Stimulated activated CD8-positive, alpha-beta memory T cell treated with anti-CD3 and anti-CD28 coated beads, Interleukin-7, amount 100 ng/mL, for 1 hour (primary cell): ENCODE data around the gene ITGAV.

Experiments
- DNase-seq, 2 donors: peaks; one replicate each; pipeline ENCODE4 v3.0.0-alpha.2; 2020; ENCODE audit warnings: low read depth in 2 of 2

Gene ITGAV

DNA sequence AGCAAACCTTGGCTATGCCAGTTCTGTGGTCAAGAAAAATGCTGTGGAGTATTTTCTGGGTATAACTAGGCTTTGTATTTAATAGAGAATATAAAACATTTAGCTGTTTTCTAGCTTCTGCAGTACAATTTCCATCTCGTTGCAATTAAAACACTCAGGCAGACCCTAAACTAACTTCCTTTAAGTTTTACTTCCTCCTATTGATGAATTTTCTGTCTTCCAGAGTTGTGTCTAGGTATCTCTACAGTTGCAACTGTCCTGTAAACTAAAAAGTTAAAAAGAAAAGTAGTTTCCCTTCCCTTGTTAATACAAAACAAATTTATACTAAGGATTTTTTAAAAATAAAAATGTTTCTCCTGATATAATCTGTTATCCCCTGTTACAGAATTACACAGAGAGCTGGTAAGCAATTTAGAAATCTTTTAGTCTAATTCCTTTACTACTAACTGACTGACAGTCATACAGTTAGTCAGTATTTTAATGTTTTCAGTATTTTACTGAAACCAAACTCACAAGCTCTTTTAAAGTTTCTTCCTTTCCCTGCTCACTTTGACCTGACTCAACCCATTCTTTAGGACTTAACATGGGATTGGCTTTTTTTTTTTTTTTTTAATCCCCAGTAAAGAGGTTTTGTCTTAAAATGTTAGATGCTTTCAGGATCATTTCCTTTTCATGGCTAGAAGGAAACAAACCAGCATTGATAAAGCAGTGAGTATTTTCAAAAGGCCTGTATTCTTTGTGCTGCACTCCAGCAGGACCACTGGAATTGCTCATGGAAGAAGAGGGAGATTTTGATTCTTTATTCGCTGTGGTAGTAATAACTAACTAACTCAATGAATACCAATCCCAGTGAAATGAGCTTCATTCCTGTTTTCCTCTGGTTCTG lies 22.9 kb downstream of the ITGAV start:
- DNase-seq: no peak

DNA sequence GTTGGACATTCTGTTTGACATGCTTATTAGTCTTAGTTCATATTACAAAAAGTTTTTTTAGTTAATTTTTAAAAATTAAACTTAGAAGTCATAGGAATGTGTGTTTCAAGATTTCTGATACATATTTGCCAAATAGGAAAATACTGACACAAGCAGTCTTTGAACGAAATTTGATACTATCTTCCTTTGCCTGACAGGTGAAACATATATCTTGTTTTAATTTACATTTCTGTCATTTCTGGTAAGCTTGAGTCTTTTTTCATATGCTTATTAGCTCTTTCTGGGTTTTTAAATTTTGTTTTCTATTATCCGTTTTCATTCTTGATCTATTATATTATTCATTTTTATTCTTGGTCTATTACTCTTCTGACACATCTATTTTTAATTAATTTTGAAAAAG lies 24.5 kb downstream of the ITGAV start:
- DNase-seq: no peak

DNA sequence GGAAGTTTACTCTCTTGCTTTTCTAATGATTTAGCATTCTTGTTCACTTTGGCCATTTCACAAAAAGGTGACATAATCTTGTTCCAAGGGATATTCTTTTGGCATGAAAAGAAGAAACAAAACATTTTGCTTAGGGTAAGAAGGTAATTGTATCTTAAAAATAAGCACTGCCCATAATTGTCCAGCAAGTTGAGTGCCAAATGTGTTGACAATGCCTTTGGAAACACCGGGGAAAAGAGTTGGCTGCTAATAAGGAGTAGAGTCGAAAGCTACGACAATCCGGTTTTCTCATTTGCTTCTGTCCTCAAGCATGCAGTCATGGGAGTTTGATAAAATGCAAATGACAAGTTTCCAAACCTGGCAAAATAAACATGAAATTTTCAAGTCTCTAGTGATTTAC lies 27.3 kb downstream of the ITGAV start:
- DNase-seq: no peak

DNA sequence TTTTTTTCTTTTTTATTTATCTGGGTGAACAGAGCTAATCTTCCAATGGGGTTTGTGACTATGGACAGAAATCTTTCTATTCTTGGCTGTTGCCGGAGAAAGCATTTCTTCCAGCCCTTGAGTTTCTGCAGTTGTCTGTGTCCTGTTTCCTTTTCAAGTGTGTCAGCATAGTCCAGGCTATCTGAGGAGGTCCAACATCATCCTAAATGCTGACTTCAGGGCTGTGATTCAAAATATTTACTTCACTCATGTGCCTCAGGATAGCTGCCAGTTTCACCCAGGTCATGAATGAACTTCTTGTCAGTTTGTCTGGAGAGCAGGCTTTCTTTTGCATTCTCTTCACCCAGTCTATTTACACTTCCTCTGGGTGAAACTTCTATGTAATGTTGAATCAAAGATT lies 27.9 kb downstream of the ITGAV start:
- DNase-seq: no peak

DNA sequence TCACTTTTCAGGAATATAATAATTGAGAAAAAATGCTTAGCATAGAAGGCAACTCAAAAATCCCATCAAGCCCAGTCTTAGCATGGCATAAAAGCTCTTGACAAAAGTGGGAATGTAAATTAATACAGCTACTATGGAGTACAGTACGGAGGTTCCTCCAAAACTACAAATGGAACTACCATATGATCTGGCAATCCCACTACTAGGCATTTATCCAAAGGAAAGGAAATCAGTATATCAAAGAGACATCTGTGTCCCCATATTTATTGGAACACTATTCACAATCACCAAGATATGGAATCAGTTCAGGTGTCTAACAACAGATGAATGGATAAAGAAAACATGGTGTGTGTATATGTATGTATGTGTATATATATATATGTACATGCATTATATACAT lies 28.8 kb downstream of the ITGAV start:
- no peak for DNase-seq

DNA sequence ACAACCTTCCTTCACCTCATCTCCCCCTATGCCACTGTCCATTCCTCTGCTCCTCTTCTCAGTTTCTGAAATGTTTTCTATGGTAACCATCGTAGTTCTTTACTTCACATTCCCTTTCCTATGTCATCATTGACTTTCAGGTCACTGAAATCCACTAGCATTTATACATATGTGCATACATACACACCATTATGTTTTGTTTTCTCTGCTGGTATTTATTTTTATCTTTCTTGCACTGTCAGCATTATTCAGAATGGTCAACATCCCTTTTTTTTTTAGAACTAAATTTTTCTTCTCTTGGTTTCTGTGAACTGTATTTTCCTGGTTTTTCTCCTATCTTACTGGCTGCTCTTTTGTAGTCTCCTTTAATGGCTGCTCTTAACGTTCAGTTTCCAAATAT lies 33.2 kb downstream of the ITGAV start:
- no peak for DNase-seq

DNA sequence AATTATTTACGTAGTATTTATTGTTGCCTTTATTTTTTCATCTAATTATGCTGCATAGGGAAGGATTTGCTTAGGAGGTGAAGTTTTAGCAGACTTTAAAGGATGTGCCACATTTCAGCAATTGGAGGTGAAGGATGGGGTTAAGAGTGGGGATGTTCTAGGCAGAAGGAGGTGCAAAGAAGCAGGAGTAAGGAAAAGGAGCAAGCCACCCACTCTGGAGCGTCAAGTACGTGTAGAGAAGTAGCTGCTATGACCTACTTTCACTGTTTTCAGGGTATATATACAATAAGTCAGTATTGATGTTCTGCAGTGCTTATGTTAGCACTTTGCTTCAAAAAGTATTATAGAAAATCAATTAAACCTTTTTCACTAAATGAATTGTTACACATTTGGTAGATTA lies 34.4 kb downstream of the ITGAV start:
- no peak for DNase-seq

DNA sequence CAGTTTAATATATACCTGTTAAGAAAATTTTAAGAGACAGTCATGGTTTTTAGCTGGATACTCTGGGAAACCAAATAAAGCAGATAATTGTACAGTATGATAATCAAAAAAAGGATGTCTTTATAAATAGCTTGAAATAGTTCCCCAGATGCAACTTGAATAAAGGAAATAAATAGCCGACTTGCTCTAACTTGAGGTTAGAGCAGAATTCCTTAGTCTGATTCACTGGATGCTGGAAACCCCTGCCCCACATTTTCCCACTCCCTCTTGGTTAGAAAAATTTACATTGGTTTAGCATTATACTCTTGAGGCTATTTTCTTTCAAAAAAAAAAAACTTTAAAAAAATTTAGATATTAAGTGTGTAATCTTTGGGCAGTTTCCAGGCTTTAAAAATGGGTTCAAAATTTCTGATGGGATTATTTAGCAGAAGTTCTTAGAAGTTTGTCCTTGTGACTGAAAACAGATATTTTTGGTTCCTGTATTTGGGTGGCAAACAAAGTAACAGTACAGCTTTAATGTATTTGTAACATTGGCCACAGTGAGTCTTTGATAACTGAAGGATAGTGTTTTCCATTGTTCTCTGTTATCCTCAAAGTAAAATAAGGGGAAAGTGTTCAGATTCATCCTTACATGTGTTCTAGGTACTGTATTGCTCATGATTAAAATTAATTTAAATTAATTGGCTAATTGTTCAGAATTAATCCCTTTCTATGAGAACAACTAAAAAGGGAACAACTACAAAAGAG lies 39.6 kb downstream of the ITGAV start:
- DNase-seq: no peak

DNA sequence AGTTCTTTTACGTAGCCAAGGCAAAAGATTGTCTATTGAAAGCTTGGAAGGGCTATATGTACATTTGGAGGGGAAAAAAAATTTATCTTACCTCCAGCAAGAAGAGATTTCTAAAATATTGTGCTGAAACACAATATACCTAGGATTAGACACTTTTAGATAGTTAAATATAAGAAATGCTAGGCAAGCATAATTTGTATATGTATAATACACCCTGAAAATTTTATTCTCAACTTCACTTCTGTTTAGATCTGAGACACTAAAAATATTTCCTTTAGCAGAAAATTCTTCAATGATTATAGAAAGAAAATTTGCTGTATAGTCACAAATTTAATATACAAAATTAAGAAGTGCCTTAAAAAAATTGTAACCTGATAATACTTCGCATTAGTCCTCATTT lies 42.6 kb downstream of the ITGAV start:
- no peak for DNase-seq

DNA sequence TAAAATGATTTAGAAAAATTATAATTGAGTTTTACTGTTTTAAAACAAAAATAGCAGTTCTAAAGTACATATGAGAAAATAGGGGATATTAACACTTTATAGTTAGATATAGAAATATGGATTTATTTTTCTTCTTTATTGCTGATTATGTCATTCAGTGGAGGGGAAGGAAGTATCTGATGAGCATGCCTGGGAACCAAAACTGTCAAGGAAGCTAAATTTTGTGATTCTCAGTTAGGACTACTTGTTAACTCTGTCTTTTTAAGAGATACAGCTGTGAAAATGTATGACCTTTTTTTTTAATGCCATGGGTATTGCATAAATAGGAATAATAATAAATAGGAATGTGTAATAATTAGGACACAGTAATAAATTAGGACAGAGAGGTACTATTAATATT lies 44.8 kb downstream of the ITGAV start:
- no peak for DNase-seq

DNA sequence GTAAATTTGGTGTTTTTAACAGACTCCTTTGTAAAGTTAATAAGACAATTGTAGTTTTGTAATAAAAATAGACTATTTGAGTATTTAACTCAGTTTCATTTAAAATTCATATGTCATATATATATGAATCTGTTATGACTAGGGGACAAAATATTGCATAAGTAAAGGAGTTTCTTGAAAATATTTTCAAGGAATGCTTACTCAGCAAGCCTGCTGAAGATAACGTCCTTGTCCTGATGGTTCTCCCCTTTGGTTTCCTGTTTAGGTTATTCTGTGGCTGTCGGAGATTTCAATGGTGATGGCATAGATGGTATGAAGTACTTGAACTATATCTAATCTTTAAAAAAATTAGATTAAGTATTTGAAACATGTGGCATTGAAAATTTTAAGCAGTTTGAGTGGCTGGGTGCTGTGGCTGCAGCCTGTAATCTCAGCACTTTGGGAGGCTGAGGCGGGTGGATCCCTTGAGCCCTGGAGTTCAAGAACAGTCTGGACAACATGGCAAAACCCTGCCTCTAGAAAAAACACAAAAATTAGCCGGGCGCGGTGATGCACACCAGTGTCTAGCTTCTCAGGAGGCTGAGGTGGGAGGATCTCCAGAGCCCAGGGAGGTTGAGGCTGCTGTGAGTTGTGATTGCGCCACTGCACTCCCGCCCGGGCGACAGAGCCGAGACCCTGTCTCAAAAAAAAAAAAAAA lies 47.1 kb downstream of the ITGAV start:
- DNase-seq: no peak

DNA sequence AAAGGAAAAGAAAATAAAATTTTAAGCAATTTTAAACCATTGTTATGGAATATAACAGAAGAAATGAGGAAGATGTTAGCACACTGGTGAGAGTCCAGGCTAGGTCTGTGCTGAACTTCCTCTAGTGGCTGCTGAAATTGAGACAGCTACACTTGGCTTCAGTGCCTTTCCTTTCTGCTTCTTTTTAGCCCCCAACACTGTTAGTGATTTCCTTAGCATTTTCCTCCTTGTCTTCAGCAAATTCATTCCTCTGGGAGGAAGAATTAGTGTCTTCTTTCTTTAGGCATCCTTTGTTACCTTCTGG lies 47.6 kb downstream of the ITGAV start:
- no peak for DNase-seq

DNA sequence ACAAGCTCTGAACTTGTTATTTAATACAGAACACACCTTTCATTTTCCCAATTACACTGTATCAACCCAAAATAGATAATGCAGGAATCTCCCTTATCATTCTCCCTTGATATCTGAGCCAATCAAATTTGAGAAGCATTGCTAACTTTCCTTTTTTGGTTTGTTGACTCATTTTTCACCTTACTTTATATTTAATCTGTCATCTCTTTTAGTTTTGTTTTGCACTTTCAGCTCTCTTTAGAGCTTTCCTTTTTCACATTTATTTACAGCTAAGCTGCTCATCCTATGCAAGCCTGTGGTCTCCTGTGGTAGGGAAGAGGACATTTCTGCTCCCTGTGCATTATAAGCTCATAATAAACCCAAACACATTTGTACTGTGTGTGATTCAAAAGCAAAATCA lies 50.1 kb downstream of the ITGAV start:
- DNase-seq: no peak

DNA sequence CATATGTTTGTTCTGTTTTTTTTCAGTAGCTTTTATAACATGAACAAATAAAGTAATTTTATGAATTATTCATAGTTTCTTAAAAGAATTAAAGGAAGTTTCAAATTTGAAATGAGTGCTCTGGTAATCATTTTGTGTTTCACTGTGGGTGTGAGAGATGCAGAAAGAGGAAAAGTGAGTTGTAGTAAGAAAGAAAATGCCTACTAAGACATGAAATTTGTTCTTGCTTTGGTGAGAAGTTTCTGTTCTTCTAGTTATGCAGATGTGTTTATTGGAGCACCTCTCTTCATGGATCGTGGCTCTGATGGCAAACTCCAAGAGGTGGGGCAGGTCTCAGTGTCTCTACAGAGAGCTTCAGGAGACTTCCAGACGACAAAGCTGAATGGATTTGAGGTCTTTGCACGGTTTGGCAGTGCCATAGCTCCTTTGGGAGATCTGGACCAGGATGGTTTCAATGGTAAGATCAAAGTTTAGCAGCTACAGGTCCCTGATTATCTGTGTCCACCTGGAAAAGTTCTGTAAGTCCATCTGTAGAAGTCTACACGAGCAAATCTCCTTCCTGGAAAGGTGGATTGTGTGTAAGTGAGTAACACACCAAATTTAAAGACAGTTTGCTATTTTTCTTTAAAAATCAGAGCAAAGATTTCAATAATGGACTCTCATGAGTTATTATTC lies 51.4 kb downstream of the ITGAV start:
- no peak for DNase-seq

DNA sequence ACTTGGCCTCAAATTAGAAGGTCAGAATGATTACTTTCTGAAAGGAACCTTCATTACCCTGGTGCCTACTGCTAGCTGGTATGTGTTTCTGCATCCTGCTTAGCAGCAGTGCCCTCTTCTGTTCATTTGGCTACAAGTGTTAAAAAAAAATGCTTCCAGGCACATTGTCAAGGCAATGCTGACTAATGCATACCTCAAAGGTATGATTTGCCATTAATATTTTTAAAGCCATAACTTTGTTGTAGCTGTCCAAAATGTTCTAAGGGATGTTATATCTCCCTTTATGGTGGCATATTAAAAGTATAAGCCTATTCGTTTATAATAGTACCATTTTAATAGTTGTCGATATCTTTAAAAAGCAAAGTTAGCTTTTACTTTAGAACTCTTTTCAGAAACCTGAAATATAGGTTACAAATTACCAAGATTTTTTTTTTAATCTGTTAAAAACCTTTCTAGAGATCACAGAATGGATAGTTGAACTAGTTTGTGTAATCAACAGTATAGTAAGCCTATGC lies 52.0 kb downstream of the ITGAV start:
- DNase-seq: no peak

DNA sequence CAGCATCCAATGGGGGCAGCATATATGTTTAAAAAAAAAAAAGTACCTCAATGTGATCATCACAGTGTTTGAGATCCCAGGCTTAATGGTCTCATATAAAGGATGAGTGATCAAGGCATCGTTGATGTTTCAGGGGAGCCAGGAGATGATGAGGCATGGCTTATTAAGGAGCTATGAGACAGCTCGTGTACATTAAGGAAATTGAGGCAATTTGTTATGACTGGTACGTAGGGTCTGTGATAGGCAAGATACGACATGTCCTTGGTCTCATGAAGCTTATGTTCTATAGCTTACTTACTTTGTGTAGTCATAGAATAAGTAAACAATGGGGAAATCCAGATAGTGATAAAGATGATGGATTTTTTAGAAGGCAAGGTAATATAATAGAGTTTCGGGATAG lies 54.9 kb downstream of the ITGAV start:
- DNase-seq: no peak

DNA sequence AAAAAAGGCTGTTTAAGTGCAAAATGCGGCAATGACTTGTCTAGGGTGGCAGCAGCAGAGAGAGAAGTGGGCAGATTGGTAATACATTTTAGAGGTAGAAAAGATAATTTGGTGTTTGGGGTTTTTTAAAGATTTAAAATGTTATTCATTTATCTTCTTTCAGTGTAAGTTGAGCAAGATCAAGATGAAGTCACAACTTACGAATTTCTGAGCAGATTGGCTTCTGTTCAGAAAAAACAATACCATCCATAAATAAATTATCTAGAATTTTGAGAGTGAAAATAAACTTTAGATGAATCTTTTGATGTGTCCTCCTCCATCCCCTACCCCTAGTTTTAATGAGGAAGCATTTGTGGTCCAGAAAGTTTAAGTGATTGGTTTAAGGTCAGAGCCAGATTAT lies 56.1 kb downstream of the ITGAV start:
- DNase-seq: no peak

DNA sequence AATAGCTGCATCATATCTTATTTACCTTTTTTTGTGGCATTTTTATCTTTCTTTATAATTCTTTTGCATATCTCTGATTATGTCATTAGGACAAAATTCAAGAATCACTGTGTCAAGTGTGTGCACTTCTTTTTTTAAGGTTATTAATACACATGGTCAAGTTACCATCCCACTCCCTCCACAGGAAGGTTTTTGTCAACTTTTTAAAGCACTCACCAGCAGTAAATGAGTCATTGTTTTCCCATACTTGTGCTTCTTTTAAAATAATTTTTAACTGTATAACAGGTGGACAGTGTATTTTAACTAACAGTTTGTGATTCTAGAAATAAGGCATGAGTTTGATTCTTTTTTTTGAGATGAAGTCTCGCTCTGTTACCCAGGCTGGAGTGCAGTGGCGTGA lies 58.3 kb downstream of the ITGAV start:
- DNase-seq: no peak

DNA sequence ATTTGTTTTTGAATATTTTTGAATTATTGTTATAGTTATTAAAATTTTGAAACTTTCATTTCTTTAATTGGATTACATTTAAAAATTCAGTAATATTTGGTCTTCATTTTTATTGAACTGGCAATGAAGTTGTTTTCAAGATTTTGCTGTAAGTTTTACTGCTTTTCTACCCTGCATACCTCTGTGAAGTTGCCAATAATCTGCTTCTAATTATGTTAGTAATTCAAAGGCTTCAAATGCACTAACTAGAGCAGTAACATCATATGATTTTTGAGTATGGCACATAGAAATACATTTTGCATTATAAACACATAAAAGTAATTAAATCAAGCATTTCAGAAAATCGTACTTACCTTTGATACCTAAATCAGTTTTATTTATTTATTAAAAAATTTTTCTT lies 63.7 kb downstream of the ITGAV start:
- no peak for DNase-seq

DNA sequence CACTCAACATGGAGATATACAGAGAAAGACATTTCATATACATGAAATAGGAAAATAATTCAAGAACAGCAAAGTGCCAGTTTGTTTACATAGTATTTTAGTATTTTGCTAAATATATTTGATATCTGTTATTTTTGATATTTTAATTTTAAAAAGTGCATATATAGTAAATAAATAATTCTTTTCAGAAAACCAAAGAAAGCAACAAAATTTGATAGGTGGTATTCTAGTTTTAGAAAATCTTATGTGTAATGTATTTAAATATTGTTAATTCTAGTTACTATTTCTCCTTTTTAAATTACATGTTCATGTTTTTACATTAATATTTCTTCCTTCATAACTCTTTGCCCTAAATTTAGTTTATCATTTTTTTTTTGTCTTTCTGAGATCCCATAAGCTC lies 69.5 kb downstream of the ITGAV start:
- DNase-seq: no peak

DNA sequence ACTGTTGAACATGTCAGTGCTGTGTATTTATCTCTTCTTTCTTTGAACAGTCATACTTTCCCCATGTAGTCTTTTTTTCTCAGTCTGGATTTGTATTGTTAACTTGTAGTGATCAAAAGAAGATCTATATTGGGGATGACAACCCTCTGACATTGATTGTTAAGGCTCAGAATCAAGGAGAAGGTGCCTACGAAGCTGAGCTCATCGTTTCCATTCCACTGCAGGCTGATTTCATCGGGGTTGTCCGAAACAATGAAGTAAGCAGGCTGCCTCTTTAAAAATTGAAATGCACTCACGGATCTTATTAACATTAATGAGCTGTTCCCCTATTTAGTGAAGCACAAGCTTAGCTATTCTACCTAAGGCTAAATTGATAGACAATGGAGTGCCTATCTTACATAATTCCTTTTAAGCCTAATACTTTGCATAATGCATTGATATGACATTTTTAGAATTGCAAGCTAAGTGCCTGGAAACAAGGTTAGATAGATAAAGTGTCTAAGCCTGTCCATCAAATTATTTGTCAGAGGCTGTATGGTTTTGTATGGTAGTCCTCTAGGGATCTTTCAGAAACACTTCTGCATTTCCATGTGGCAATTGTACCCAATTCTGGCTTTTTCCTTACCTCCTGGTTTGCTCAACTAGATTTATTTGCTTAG lies 74.7 kb downstream of the ITGAV start:
- no peak for DNase-seq

DNA sequence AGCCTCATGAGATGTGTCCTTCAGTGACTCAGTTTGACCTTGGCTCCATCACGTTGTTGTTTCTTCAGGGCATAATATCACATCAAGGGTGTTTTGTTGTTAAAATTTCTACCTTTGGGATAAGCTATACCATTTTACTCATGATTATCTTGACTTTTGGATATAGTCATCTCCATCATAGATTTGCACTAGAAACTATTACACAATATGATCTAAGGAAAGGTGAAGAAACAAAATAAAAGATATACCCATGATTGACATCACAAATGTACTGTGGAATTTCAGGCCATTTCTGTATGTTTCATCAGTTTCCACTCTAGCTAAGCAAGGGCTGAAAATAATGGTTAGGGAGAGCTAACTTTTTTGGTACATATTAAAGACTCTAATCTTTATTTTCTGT lies 79.3 kb downstream of the ITGAV start:
- DNase-seq: no peak
